K562 (cell line): Measurements from ENCODE around the gene ST8SIA2. TPM values are rescaled to one million over a fixed set of nuclear protein-coding genes. Genes with fewer than 3 reads are reported as not detected.

ENCODE experiments used
- ATAC-seq: fragments of 200-7000 bp; cut with Tn5 transposase; 3 replicates; pipeline ENCODE4 v1.9.1; 2020; ENCODE audit warnings: moderate library complexity
- BruUV-seq: library from RNA; stranded (reverse); fragments of 400-500 nt; replicated peaks from 2 replicates; lab custom pipeline; 2021; lab: Mats Ljungman, UMichigan
- CTCF ChIA-PET: fragments of 300-600 bp; formaldehyde crosslinking; extraction: SDS; loops from one replicate; lab custom pipeline; 2021; ENCODE audit warnings: low intra/inter-chr PET ratio; lab: Yijun Ruan, JAX
- POLR2A ChIA-PET: fragments of 300-600, 350-650 bp; sonication (Branson Sonifier 250); formaldehyde crosslinking; extraction: SDS; loops from one replicate; lab custom pipeline; 2021; ENCODE audit warnings: antibody characterized with exemption, inconsistent platforms; lab: Yijun Ruan, JAX
- DNase-seq, 4 experiments: peaks; one replicate each; pipeline versions ENCODE4 v3.0.0 to v3.0.0-alpha.2; 2011 to 2018; ENCODE audit warnings: low spot score in 3 of 4, mixed read lengths in 3 of 4; ENCODE audit errors: extremely low read depth in 1 of 4
- FAIRE-seq: peaks from 2 replicates; lab custom pipeline; 2011; peaks lifted over from hg19 to GRCh38; lab: Jason Lieb, UNC
- H2AFZ ChIP-seq: 2 replicates; pipeline ENCODE4 v1.6.0; 2011; ENCODE audit warnings: low read depth, low read length, control low read depth, inconsistent platforms
- H3K27ac ChIP-seq: fragments of 200-600 bp; 3 replicates; pipeline ENCODE4 v1.8.0; 2011; ENCODE audit warnings: low read depth, mild to moderate bottlenecking, control low read depth, inconsistent platforms, low read length, moderate library complexity, mixed read lengths; ENCODE audit errors: extremely low read depth
- H3K27me3 ChIP-seq, 2 experiments: fragments of 300-600 bp in 1 of 2; 2 replicates in 1 of 2; 3 replicates in 1 of 2; pipeline versions ENCODE4 v1.6.0 to v1.8.0; 2011; ENCODE audit warnings: inconsistent platforms in 2 of 2, low read length in 2 of 2, mild to moderate bottlenecking in 1 of 2, mixed read lengths in 1 of 2, moderate library complexity in 1 of 2; ENCODE audit not compliant: control insufficient read depth in 2 of 2, insufficient read depth in 2 of 2
- H3K36me3 ChIP-seq: fragments of 300-600 bp; 3 replicates; pipeline ENCODE4 v1.8.0; 2011; ENCODE audit warnings: mild to moderate bottlenecking, low read length, inconsistent platforms; ENCODE audit not compliant: control insufficient read depth, insufficient read depth
- H3K4me1 ChIP-seq, 2 experiments: fragments of 200-600 bp in 1 of 2; replicated peaks in 1 of 2; 2 replicates in 1 of 2; 3 replicates in 1 of 2; pipeline versions ENCODE4 v1.5.1 to v1.8.0; 2011; ENCODE audit warnings: inconsistent platforms in 2 of 2, low read length in 2 of 2, mild to moderate bottlenecking in 1 of 2, mixed read lengths in 1 of 2, moderate library complexity in 1 of 2; ENCODE audit not compliant: control insufficient read depth in 2 of 2, insufficient read depth in 2 of 2
- H3K4me2 ChIP-seq: 2 replicates; pipeline ENCODE4 v1.6.1; 2011; ENCODE audit warnings: low read length, control low read depth, inconsistent platforms, mixed read lengths; ENCODE audit not compliant: insufficient read depth
- H3K4me3 ChIP-seq: fragments of 200-600 bp; sonication (generic), shearing (Covaris generic); 2 replicates; pipeline ENCODE4 v1.5.1; 2016; ENCODE audit warnings: control low read depth, inconsistent platforms
- H3K79me2 ChIP-seq: fragments of 200-600 bp; 3 replicates; pipeline ENCODE4 v1.8.0; 2011; ENCODE audit warnings: low read length, inconsistent platforms; ENCODE audit not compliant: control insufficient read depth, insufficient read depth
- H3K9ac ChIP-seq, 2 experiments: 2 replicates each; pipeline versions ENCODE4 v1.6.0 to v1.6.1; 2011; ENCODE audit warnings: low read depth in 2 of 2, low read length in 2 of 2, control low read depth in 1 of 2, inconsistent platforms in 1 of 2, mild to moderate bottlenecking in 1 of 2, mixed read lengths in 1 of 2; ENCODE audit not compliant: insufficient read depth in 1 of 2
- H3K9me1 ChIP-seq: one replicate; pipeline ENCODE4 v1.6.0; 2011; ENCODE audit warnings: inconsistent platforms, mild to moderate bottlenecking, low read length, moderate library complexity; ENCODE audit not compliant: control insufficient read depth, insufficient read depth
- H3K9me3 ChIP-seq: replicated peaks from 2 replicates; pipeline ENCODE4 v1.5.1; 2011; ENCODE audit warnings: low read depth, low read length, inconsistent platforms; ENCODE audit not compliant: control insufficient read depth, insufficient read depth
- H4K20me1 ChIP-seq: replicated peaks from 2 replicates; pipeline ENCODE4 v1.6.1; 2011; ENCODE audit warnings: low read length, inconsistent platforms, mixed read lengths; ENCODE audit not compliant: control insufficient read depth, insufficient read depth
- COPS2 ChIP-seq: fragments of 450-650 bp; conservative IDR thresholded peaks from 2 replicates; pipeline ENCODE4 v1.6.1; 2016; ENCODE audit warnings: mild to moderate bottlenecking, moderate library complexity
- CREB5 ChIP-seq: fragments of 250-450 bp; sonication (Bioruptor Pico); IDR thresholded peaks from 2 replicates; pipeline ENCODE4 v1.5.0; 2020; ENCODE audit warnings: mild to moderate bottlenecking
- EZH2 ChIP-seq: IDR thresholded peaks from 2 replicates; pipeline ENCODE4 v1.6.1; 2012; ENCODE audit warnings: low read depth, mild to moderate bottlenecking, inconsistent platforms, low read length, borderline replicate concordance
- FOSL1 ChIP-seq: fragments of 200-800 bp; sonication (Bioruptor generic); conservative IDR thresholded peaks from 2 replicates; pipeline ENCODE4 v1.6.1; 2016; ENCODE audit warnings: missing genetic modification characterization, missing compliant biosample characterization
- JUND ChIP-seq, 2 experiments: IDR thresholded peaks; 2 replicates in 1 of 2; 3 replicates in 1 of 2; pipeline ENCODE4 v1.6.1; 2011; ENCODE audit warnings: borderline replicate concordance in 2 of 2, low read depth in 2 of 2, low read length in 2 of 2, improper control_type of control experiment in 1 of 2, missing biosample characterization in 1 of 2, missing genetic modification characterization in 1 of 2, missing genetic modification reagents in 1 of 2
- MED1 ChIP-seq: sonication (generic); formaldehyde crosslinking; IDR thresholded peaks from 2 replicates; pipeline ENCODE4 v1.8.1; 2023; ENCODE audit warnings: missing genetic modification reagents, borderline replicate concordance
- MEF2D ChIP-seq: conservative IDR thresholded peaks from 2 replicates; pipeline ENCODE4 v1.6.1; 2016; ENCODE audit warnings: low read depth, missing genetic modification characterization, missing compliant biosample characterization
- MTF1 ChIP-seq: fragments of 250-450 bp; sonication (Bioruptor Pico); IDR thresholded peaks from 2 replicates; pipeline ENCODE4 v1.9.0; 2021; ENCODE audit warnings: moderate library complexity, mild to moderate bottlenecking, inconsistent platforms, borderline replicate concordance
- SIN3B ChIP-seq: fragments of 450-650 bp; IDR thresholded peaks from 2 replicates; pipeline ENCODE4 v1.6.1; 2017; ENCODE audit warnings: low read depth, mild to moderate bottlenecking, moderate library complexity
- WHSC1 ChIP-seq: IDR thresholded peaks from one replicate; pipeline ENCODE4 v1.6.1; 2012; ENCODE audit warnings: low read length, control low read depth, inconsistent platforms
- ZNF384 ChIP-seq: IDR thresholded peaks from 2 replicates; pipeline ENCODE4 v1.6.1; 2012; ENCODE audit warnings: low read depth, low read length, improper control_type of control experiment
- ZNF707 ChIP-seq: fragments of 250-450 bp; sonication (Bioruptor Pico); conservative IDR thresholded peaks from 2 replicates; pipeline ENCODE4 v1.8.0; 2022; ENCODE audit warnings: inconsistent platforms, mild to moderate bottlenecking, moderate library complexity
- WGBS: fragments of 100-300 bp; shearing (Covaris generic); methylation state at CpG from one replicate; pipeline ENCODE4 v1.1.6; 2016; ENCODE audit warnings: low coverage, mixed read lengths; ENCODE audit not compliant: insufficient coverage; ENCODE audit errors: missing lambda C conversion rate; 5-methylcytosine and 5-hydroxymethylcytosine counted together
- in situ Hi-C: fragments of 300-500 bp; cut with MboI; formaldehyde crosslinking; loops from 4 replicates; pipeline ENCODE4 v1.15.0; 2018; ENCODE audit warnings: inconsistent platforms, mixed read lengths
- intact Hi-C: fragments of 100-400 bp; cut with micrococcal nuclease; formaldehyde crosslinking; loops from 2 replicates; pipeline ENCODE4 v1.14.2; 2022
- polyA plus RNA-seq, 8 experiments: library from polyadenylated mRNA; depleted of rRNA in 4 of 8; stranded (reverse) in 5 of 8; unstranded in 3 of 8; fragments of >200 nt; fragmentation: Nextera tagmentation in 2 of 8; fragmentation: Illumina TruSeq in 1 of 8; extraction: Ambion mirVana in 2 of 8; extraction: Trizol in 1 of 8; gene quantifications; 2 replicates each; pipeline versions ENCODE4 v1.2.1 to v1.2.3, GENCODE V29; 2011 to 2014; ENCODE audit warnings: inconsistent platforms in 1 of 8, missing spikeins in 1 of 8
- total RNA-seq, 7 experiments: library from RNA; depleted of rRNA in 6 of 7; stranded (reverse); fragments of >200 nt in 6 of 7; fragmentation: Illumina TruSeq in 2 of 7; extraction: Trizol in 2 of 7; gene quantifications; 2 replicates each; pipeline versions ENCODE4 v1.2.1 to v1.2.3, GENCODE V29; 2011 to 2021; ENCODE audit warnings: low replicate concordance in 1 of 7
- TF ChIP-seq, protein P1 (sequence below): fragments of 250-450 bp; sonication (Bioruptor Pico); IDR thresholded peaks from 2 replicates; pipeline ENCODE4 v1.9.0; 2021; ENCODE audit warnings: mild to moderate bottlenecking

The ST8SIA2 gene
- total and polyA plus RNA-seq, 9 of the 15 experiments (the other 6 are each of a cell fraction or from before 2014, with no cell fraction given) = not detected

- peak; percentile 52; the same call in 2 of the 3 replicates for ATAC-seq
- in situ Hi-C loops = no loop called here
- H3K9ac ChIP-seq = no peak overlapping the region
- no peak overlapping the region for H3K4me2 ChIP-seq
- no peak overlapping the region for H3K4me3 ChIP-seq
- ChIA-PET CTCF (no interaction called here), POLR2A (no interaction called here)
- no peaks in the 10 kb centered on the region for H3K79me2 ChIP-seq
- intact Hi-C loops = no loop called here
- TF ChIP-seq WHSC1 (no peak), MED1 (no peak), EZH2 (no peak)
- DNase-seq = peak in 1 of 4 experiments; percentile 5
- H4K20me1 ChIP-seq = peaks cover 4% of the 10 kb centered on the region; the same call in 1 of the 2 replicates
- H3K36me3 ChIP-seq = no peaks in the 10 kb centered on the region
- FAIRE-seq = no peak
- BruUV-seq = no TSS peak
- no peak overlapping the region for H2AFZ ChIP-seq
- WGBS = 1% methylated on average over 5 of the region's 5 CpGs
- H3K9me1 ChIP-seq = no peaks in the 10 kb centered on the region
- no peak overlapping the region for H3K27ac ChIP-seq
- H3K4me1 ChIP-seq = no peaks in the 10 kb centered on the region; a peak in 2 of 5 replicates
- H3K27me3 ChIP-seq = peaks cover 16 to 54% of the 10 kb centered on the region in 2 experiments; a peak in 4 of 5 replicates
- no peaks in the 10 kb centered on the region for H3K9me3 ChIP-seq
Measured at GRCh38 chr15:92463352-92463751, 69.7 kb downstream of the ST8SIA2 start.

DNA sequence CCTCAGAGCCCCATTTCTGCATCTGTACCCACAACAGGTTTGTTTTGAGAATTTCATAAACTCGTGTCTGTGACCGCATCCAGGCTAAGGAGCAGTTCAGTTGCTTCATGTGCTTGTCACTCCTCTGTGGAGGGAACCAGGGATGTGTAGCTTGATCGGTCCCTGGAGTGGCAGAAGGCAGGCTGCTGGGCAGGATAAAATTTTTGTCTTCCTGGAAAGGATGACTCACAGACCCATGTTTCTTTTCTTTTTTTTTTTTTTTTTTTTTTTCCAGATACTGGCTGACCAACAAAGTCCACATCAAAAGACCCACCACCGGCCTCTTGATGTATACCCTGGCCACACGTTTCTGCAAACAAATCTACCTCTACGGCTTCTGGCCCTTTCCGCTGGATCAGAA is 70.1 kb downstream of the ST8SIA2 start:
- Histone ChIP-seq H2AFZ (no peak overlapping the region), H4K20me1 (peaks cover 4% of the 10 kb centered on the region; the same call in 1 of the 2 replicates), H3K27ac (no peak overlapping the region), H3K9ac (no peak overlapping the region), H3K4me2 (no peak overlapping the region), H3K27me3 (peaks cover 13 to 50% of the 10 kb centered on the region in 2 experiments; a peak in 3 of 5 replicates), H3K79me2 (no peaks in the 10 kb centered on the region), H3K36me3 (no peaks in the 10 kb centered on the region), H3K9me1 (no peaks in the 10 kb centered on the region), H3K9me3 (no peaks in the 10 kb centered on the region), H3K4me1 (no peaks in the 10 kb centered on the region; a peak in 2 of 5 replicates), H3K4me3 (no peak overlapping the region)
- DNase-seq (peak in 1 of 4 experiments; percentile 20), ATAC-seq (no peak), FAIRE-seq (no peak)
- ChIA-PET POLR2A (no interaction called here), CTCF (no interaction called here)
- 1% methylated on average over 7 of the region's 7 CpGs for WGBS
- intact Hi-C loops (no loop called here), in situ Hi-C loops (no loop called here)
- no TSS peak for BruUV-seq
- no peak for TF ChIP-seq SIN3B
- peak; percentile 61; the same call in 1 of the 2 replicates for TF ChIP-seq JUND (IDR thresholded peaks at IDR 0.05; ENCODE audit: borderline replicate concordance, low read depth, low read length)
- peak; percentile 47; the same call in 2 of the 3 replicates for TF ChIP-seq JUND (tag; IDR thresholded peaks at IDR 0.05; ENCODE audit: borderline replicate concordance, low read depth, low read length)
- TF ChIP-seq, protein P1, sequence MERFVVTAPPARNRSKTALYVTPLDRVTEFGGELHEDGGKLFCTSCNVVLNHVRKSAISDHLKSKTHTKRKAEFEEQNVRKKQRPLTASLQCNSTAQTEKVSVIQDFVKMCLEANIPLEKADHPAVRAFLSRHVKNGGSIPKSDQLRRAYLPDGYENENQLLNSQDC = no peak
- TF ChIP-seq MEF2D (tag) = no peak
- no peak for TF ChIP-seq CREB5 (CRISPR knock-in tag)
- TF ChIP-seq FOSL1 (tag) = peak; percentile 89
- TF ChIP-seq MTF1 (CRISPR knock-in tag) = no peak
- TF ChIP-seq ZNF384 = peak; percentile 34; the same call in 1 of the 2 replicates
- TF ChIP-seq ZNF707 (CRISPR knock-in tag) = no peak
- no peak for TF ChIP-seq COPS2
- TF ChIP-seq, all 486 proteins: peak for 3
